Gastroesophageal sphincter (tissue), 2 donors: ENCODE measurements around the gene FUNDC2.

Experiments used
- POLR2A ChIP-seq, 2 donors: fragments of 450-650 bp; IDR thresholded peaks; one replicate each; pipeline ENCODE4 v1.6.1; 2017; ENCODE audit warnings: antibody characterized with exemption in 2 of 2, mild to moderate bottlenecking in 2 of 2, moderate library complexity in 1 of 2
- POLR2AphosphoS5 ChIP-seq: sonication (generic); formaldehyde crosslinking; IDR thresholded peaks from one replicate; pipeline ENCODE4 v1.6.1; 2017; ENCODE audit warnings: antibody characterized with exemption

DNA sequence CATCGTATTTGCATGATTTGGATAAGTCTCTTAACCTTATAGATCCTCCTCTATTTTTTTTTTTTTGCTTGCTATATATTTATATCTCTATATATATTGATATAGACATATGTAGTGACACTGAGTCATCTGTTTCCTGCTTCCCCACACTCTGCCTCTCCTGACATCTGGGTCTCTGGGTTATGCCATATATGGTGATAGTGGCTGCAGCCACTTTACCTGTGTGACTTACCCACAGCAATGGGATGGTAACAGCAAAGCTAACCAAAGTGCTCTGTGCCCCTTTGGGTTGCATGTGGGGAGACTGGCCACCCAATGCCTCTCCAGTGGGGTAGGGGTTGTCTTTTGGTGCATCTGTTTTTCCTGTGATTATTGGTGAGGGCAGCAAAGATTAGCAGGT is 29.8 kb downstream of the FUNDC2 start:
- no peak for TF ChIP-seq POLR2A (IDR thresholded peaks at IDR 0.05)
- no peak for TF ChIP-seq POLR2AphosphoS5
